MM.1S (cell line): ENCODE results near the gene EGLN1.
"Not testable (repeated sequence)": the region's sequence is repeated elsewhere in the genome, so short reads cannot be mapped to it uniquely, and the experiment has no call there.

Experiments
- DNase-seq: peaks from one replicate; pipeline ENCODE4 v3.0.0-alpha.2; 2015
- H2AFZ ChIP-seq: fragments of 300-600 bp; sonication (generic); 2 replicates; pipeline ENCODE4 v1.6.0; 2016; ENCODE audit warnings: antibody characterized with exemption, low read length
- H3F3A ChIP-seq: fragments of 300-600 bp; sonication (generic); 2 replicates; pipeline ENCODE4 v1.6.1; 2016; ENCODE audit warnings: mild to moderate bottlenecking, antibody characterized with exemption, low read length, moderate library complexity, mixed read lengths; ENCODE audit not compliant: insufficient read depth
- H3K27ac ChIP-seq: fragments of 300-600 bp; sonication (generic); 2 replicates; pipeline ENCODE4 v1.5.1; 2016; ENCODE audit warnings: mild to moderate bottlenecking, low read length
- H3K27me3 ChIP-seq: fragments of 300-600 bp; sonication (generic); replicated peaks from 2 replicates; pipeline ENCODE4 v1.6.0; 2016; ENCODE audit warnings: low read length; ENCODE audit not compliant: insufficient read depth
- H3K36me3 ChIP-seq: fragments of 300-600 bp; sonication (generic); replicated peaks from 2 replicates; pipeline ENCODE4 v1.6.1; 2016; ENCODE audit warnings: mild to moderate bottlenecking, low read length, mixed read lengths; ENCODE audit not compliant: insufficient read depth
- H3K4me1 ChIP-seq: fragments of 300-600 bp; sonication (generic); 2 replicates; pipeline ENCODE4 v1.6.1; 2016; ENCODE audit warnings: low read length, mixed read lengths
- H3K4me2 ChIP-seq: fragments of 300-600 bp; sonication (generic); 2 replicates; pipeline ENCODE4 v1.6.0; 2016; ENCODE audit warnings: low read depth, low read length
- H3K4me3 ChIP-seq: fragments of 300-600 bp; sonication (generic); 2 replicates; pipeline ENCODE4 v1.5.1; 2016; ENCODE audit warnings: low read length, mixed read lengths
- H3K79me2 ChIP-seq: fragments of 300-600 bp; sonication (generic); 2 replicates; pipeline ENCODE4 v1.6.1; 2016; ENCODE audit warnings: mixed run types, low read length, mixed read lengths
- H3K9ac ChIP-seq: fragments of 300-600 bp; sonication (generic); 2 replicates; pipeline ENCODE4 v1.6.1; 2016; ENCODE audit warnings: low read length, mixed read lengths
- H3K9me2 ChIP-seq: fragments of 300-600 bp; sonication (generic); replicated peaks from 2 replicates; pipeline ENCODE4 v1.6.1; 2016; ENCODE audit warnings: mild to moderate bottlenecking, low read length, mixed read lengths; ENCODE audit not compliant: insufficient read depth
- H3K9me3 ChIP-seq: fragments of 300-600 bp; sonication (generic); replicated peaks from 2 replicates; pipeline ENCODE4 v1.6.1; 2016; ENCODE audit warnings: mild to moderate bottlenecking, low read length, mixed read lengths; ENCODE audit not compliant: insufficient read depth
- H4K20me1 ChIP-seq: fragments of 300-600 bp; sonication (generic); 2 replicates; pipeline ENCODE4 v1.6.1; 2016; ENCODE audit warnings: mild to moderate bottlenecking, low read length, moderate library complexity, mixed read lengths; ENCODE audit not compliant: insufficient read depth
- EZH2 ChIP-seq: fragments of 300-600 bp; sonication (generic); optimal IDR thresholded peaks from 2 replicates; pipeline ENCODE3; 2017; ENCODE audit warnings: low read depth, mild to moderate bottlenecking, antibody characterized with exemption, low read length, mixed read lengths
- EZH2phosphoT487 ChIP-seq: fragments of 300-600 bp; sonication (generic); IDR thresholded peaks from 2 replicates; pipeline ENCODE4 v1.6.1; 2018; ENCODE audit warnings: antibody characterized with exemption, low read length
- TF ChIP-seq, protein P1 (sequence below): fragments of 300-600 bp; sonication (generic); IDR thresholded peaks from 2 replicates; pipeline ENCODE4 v1.5.1; 2016; ENCODE audit warnings: antibody characterized with exemption, low read length, mixed read lengths

The EGLN1 gene

DNA sequence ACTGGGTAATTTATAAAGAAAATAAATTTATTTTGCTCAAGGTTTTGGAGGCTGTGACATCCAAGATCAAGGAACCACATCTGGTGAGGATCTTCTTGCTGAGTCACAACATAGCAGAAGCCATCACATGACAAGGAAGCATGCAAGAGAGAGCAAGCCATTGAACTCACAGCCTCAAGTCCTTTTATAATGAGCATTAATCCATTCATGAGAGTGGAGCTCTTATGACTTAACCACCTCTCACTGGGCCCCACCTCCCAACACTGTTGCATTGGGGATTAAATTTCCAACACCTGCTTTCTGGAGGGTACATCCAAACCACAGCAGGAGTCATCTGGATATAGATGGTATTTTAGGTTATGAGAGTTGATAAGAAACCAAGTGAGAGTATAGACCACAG lies 20.6 kb upstream of the EGLN1 start:
- Histone ChIP-seq H3K4me3 (no peak overlapping the region), H3K9me2 (no peaks in the 10 kb centered on the region), H3K4me2 (no peak overlapping the region), H3K36me3 (no peaks in the 10 kb centered on the region), H3F3A (no peaks in the 10 kb centered on the region), H2AFZ (no peak overlapping the region), H3K27ac (no peak overlapping the region), H4K20me1 (no peaks in the 10 kb centered on the region), H3K9ac (no peak overlapping the region), H3K4me1 (no peaks in the 10 kb centered on the region), H3K9me3 (no peaks in the 10 kb centered on the region), H3K79me2 (no peaks in the 10 kb centered on the region), H3K27me3 (no peaks in the 10 kb centered on the region)
- TF ChIP-seq, protein P1, sequence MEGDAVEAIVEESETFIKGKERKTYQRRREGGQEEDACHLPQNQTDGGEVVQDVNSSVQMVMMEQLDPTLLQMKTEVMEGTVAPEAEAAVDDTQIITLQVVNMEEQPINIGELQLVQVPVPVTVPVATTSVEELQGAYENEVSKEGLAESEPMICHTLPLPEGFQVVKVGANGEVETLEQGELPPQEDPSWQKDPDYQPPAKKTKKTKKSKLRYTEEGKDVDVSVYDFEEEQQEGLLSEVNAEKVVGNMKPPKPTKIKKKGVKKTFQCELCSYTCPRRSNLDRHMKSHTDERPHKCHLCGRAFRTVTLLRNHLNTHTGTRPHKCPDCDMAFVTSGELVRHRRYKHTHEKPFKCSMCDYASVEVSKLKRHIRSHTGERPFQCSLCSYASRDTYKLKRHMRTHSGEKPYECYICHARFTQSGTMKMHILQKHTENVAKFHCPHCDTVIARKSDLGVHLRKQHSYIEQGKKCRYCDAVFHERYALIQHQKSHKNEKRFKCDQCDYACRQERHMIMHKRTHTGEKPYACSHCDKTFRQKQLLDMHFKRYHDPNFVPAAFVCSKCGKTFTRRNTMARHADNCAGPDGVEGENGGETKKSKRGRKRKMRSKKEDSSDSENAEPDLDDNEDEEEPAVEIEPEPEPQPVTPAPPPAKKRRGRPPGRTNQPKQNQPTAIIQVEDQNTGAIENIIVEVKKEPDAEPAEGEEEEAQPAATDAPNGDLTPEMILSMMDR, result no peak
- TF ChIP-seq EZH2 (no peak), EZH2phosphoT487 (no peak)
- DNase-seq, result no peak

DNA sequence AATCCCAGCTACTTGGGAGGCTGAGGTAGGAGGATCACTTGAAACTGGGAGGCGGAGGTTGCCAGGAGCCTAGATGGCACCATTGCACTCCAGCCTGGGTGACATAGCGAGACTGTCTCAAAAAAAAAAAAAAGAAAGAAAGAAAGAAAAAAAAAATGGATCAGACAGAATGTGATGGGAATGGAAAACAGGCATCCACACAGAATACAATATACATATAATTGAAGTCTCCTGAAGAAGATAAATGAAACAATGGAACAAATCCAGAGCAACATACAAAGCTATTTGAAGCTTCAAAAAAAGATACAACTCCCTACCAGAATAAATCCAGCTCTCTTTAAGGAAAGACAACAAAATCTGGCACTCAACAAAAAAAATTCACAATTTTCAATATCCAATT lies 10.9 kb upstream of the EGLN1 start:
- Histone ChIP-seq H3K27ac (no peak overlapping the region), H3K9me3 (no peaks in the 10 kb centered on the region), H3K9me2 (no peaks in the 10 kb centered on the region), H3K36me3 (no peaks in the 10 kb centered on the region), H3K79me2 (no peaks in the 10 kb centered on the region), H3K4me3 (no peak overlapping the region), H3K9ac (no peak overlapping the region), H3K4me2 (no peak overlapping the region), H2AFZ (no peak overlapping the region), H4K20me1 (no peaks in the 10 kb centered on the region), H3F3A (no peaks in the 10 kb centered on the region), H3K4me1 (no peaks in the 10 kb centered on the region), H3K27me3 (no peaks in the 10 kb centered on the region)
- no peak for DNase-seq
- TF ChIP-seq, protein P1, result no peak
- TF ChIP-seq EZH2 (no peak), EZH2phosphoT487 (no peak)

DNA sequence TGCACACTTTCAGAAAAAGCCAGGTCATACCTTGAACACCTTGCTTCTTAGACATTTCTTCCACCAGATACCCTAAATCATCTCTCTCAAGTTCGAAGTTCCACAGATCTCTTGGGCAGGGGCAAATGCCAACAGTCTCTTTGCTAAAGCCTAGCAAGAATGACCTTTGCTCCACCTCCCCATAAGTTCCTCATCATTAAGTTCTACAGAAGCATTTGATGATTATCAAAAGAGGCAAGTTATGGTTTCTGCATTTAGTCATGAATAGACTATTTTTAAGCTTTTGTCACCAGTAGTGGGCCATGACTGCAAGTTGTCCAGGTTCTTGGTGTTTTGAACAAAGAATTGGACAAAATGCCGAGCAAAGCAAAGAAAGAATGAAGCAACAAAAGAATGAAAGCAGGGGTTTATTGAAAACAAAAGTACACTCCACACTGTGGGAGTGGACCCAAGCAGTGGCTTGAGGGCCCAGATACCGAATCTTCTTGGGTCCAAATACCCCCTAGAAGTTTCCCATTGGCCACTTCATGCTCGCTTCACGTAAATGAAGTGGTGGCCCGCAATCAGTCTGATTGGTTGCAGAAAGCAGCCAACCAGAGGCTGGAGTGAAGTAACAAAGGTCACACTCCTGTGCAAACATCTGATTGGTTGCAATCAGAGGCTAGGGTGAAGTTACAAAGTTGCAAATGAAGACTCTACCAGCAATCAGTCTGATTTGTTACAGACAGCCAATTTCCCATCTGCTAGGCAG lies 9.8 kb upstream of the EGLN1 start:
- H3K4me3 ChIP-seq, result no peak overlapping the region
- H3K27me3 ChIP-seq, result no peaks in the 10 kb centered on the region

GRCh38 chr1:231430678-231431352 lies 8.7 kb upstream of the EGLN1 start:
- H3K4me3 ChIP-seq, H4K20me1 ChIP-seq, H3K79me2 ChIP-seq, DNase-seq, H3K36me3 ChIP-seq, H3K27ac ChIP-seq, H3K4me1 ChIP-seq, H3K27me3 ChIP-seq, H3F3A ChIP-seq, H2AFZ ChIP-seq, H3K4me2 ChIP-seq, H3K9me2 ChIP-seq, H3K9ac ChIP-seq, H3K9me3 ChIP-seq: not testable (repeated sequence)

More for the DNA sequence above, 9.8 kb upstream of the EGLN1 start:
- no peak for TF ChIP-seq EZH2
- TF ChIP-seq, protein P1, result no peak
- Histone ChIP-seq H3K36me3 (no peaks in the 10 kb centered on the region), H3K9ac (no peak overlapping the region), H3K4me2 (no peak overlapping the region), H2AFZ (no peak overlapping the region), H3F3A (no peaks in the 10 kb centered on the region), H3K9me3 (no peaks in the 10 kb centered on the region), H3K9me2 (no peaks in the 10 kb centered on the region), H3K27ac (no peak overlapping the region), H4K20me1 (no peaks in the 10 kb centered on the region), H3K4me1 (no peaks in the 10 kb centered on the region), H3K79me2 (no peaks in the 10 kb centered on the region)
- no peak for DNase-seq
